ENCODE data around the gene MRPL50. TPM values are rescaled to one million over a fixed set of nuclear protein-coding genes. Genes with fewer than 3 reads are reported as not detected.
"Not testable (repeated sequence)": the region's sequence is repeated elsewhere in the genome, so short reads cannot be mapped to it uniquely, and the experiment has no call there.

Gene MRPL50
- total RNA-seq, 1 donor from 2014 or later, result 14.1 TPM

DNA sequence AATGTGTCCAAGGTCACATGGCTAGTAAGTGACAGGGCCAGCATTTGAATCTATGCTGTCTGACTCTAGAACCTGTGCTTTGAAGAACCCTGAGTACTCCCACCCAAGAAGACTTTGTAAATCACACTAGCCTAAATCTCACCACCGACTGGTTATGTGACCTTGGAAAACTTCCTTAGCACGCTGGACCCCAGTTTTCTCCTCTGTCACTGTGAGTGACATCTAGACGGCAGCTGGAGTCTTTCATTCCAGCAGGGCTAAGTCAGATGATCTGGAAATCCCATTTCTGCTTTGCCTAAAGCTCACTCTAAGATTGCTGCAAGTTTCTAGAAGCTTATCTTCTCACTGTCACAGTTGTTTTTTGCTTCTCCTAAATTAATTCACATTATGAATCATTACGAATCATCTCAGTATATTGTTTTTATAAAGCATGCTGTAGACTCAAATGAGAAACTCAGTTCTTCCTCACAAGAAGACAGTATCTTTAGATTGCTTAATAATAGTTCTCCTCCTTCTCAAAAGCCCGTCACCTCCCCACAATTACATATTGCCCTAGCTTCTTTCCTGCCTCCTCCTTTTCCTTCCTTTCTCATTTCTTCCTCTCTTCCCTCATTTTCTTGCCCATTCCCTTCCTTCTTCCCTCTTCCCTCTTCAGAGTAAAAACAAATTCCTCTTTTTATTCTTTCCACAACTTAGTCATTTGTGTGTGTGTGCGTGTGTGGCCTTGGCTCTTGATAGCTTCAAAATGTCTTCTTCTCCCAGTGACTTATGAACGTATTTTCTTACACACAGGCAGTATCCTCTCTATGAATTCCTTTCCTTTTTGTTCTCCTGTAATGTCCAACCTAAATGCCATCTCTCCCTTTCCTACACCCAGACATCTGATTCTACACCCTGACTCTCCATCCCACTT lies 20.4 kb upstream of the MRPL50 start:
- no peak for DNase-seq (ENCODE audit: low read depth in 2 of 2)

- no peak for DNase-seq (ENCODE audit: low read depth in 2 of 2)
Measured at GRCh38 chr9:101417977-101418376, 19.6 kb upstream of the MRPL50 start.

DNA sequence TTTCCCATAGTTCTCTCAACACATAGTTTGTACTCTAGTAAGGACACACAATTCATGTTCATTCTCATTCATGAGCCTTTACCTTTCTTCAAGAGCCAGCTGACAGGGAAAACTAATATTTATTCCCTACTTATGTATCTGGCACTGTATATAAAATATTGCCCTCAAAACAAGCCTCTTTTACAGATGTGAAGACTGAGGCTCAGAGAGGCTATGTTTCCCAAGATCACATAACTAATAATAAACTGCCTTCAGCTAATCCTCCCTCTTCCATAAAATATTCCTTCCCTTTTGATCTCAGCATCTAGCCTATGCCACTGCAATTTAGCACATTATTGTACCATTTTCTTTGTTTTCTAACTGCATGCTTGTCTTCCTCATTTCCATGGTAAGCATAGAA lies 19.0 kb upstream of the MRPL50 start:
- no peak for DNase-seq (ENCODE audit: low read depth in 2 of 2)

DNA sequence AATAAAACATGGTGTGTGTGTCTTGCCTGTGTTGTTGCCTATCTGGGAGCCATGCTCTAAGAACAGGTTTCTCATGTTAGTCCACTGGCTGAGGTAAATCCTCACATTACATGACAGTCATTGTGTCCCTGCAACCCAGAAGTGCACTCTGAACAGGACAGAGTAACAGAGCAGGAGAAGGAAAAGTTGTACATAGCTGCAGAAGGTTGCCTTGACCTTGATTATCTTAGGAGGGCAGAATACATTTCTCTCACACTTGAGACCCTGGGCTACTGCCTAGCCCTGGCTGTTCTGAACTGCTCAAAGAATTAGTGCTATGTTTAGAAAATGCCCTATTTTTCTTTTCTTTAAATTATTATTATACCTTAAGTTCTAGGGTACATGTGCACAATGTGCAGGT lies 17.2 kb upstream of the MRPL50 start:
- DNase-seq (ENCODE audit: low read depth in 2 of 2), result no peak

- no peak for DNase-seq (ENCODE audit: low read depth in 2 of 2)
Measured at GRCh38 chr9:101414839-101415238, 16.4 kb upstream of the MRPL50 start.

DNA sequence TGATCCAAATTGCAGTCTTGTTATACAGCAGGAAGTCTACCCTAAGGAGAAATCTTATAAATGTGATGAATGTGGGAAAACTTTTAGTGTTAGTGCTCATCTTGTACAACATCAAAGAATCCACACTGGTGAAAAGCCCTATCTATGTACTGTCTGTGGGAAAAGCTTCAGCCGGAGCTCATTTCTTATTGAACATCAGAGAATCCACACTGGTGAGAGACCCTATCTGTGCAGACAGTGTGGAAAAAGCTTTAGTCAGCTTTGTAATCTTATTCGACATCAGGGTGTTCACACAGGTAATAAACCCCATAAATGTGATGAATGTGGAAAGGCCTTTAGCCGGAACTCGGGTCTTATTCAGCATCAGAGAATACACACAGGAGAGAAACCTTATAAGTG lies 10.7 kb upstream of the MRPL50 start:
- DNase-seq (ENCODE audit: low read depth in 2 of 2), result no peak

- no peak for DNase-seq (ENCODE audit: low read depth in 2 of 2)
Measured at GRCh38 chr9:101408374-101409078, 10.1 kb upstream of the MRPL50 start.

DNA sequence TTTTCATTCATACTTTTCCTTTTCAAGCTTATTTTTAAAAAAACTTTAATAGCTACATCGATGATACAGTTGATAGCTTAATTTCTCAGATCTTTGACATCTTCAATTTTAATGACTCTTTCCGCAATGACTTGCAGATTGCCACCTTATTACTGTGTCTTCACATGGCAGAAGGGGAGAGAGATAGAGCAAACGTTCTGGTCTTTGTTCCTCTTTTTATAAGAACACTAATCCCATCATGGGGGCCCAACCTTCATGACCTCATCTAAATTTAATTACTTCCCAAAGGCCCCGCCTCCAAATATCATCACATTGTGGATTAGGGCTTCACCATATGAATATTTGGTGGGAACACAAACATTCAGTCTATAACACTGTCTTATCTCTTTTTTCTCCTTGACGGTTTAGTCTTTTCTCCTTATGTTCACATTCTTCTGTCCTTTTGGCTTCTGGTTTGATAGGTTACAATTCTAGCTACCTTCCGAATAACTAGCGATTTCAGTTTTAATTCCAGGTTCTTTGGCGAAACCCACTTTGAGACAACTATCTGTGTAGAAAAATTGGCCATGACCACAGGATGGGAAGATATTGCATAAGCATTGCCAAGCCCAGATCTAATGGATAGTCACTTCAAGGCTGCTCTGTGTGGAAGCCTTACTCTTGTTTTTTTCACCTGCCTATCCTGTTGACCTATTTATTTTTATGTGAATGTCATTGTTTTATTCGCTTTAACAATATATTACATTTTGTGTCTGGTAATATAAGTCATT lies 5.3 kb upstream of the MRPL50 start:
- no peak for DNase-seq (ENCODE audit: low read depth in 2 of 2)

DNA sequence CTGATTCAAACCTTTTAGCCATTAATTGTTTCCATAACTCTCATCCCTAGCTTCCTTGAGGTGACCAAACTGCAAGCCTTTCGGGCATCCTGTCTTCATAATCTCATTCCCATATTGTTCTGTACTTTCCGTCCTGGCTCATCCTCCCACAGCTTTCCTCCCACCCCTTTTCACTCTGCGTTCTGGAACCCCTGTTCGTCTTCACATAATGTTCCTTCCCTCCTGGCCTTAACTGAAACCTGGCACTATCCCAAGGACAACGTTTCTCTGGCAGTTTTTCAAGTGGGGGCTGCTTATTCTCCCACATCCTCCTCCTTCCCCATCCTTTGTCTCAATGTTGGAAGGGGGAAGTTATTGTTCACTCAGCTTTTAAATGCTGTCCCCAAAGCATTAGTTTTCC lies 1.7 kb upstream of the MRPL50 start:
- peak in 1 of 2 donors; percentile 84 for DNase-seq (ENCODE audit: low read depth in 2 of 2)

DNA sequence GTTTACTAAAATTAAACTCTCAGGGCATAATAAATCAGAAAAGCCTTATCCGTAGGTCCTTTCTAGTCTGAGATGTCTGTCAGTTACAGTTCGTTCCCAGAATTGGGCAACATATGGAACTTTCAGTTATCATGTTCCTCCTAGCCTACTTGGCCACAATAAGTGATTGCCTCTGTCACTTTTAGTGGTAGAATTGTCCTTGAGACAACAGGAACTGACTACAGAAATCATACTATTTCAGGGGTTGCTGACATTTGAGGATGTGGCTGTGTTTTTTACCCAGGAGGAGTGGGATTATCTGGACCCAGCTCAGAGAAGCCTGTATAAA lies 1.2 kb upstream of the MRPL50 start:
- no peak for DNase-seq (ENCODE audit: low read depth in 2 of 2)

- DNase-seq (ENCODE audit: low read depth in 2 of 2), result peak in 1 of 2 donors; percentile 2
Measured at GRCh38 chr9:101398930-101399642, 668 bp upstream of the MRPL50 start.

DNA sequence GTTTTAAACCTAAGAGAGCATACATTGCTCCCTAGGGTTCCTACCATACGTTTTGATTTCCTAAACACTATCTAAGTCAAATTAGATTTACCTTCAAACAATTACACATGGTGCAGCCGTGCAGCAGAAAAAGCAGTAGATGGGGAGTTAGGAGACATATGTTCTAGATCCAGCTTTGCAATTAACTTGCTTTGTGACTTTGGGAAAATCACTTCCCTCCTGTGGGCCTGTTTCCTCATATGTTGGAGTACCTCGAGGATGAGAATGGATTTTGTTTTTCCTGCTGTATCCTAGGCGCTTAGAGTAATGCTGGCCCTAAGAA lies 711 bp downstream of the MRPL50 start:
- no peak for DNase-seq (ENCODE audit: low read depth in 2 of 2)

- DNase-seq (ENCODE audit: low read depth in 2 of 2), result no peak
Measured at GRCh38 chr9:101394687-101395086, 3.7 kb downstream of the MRPL50 start.

DNA sequence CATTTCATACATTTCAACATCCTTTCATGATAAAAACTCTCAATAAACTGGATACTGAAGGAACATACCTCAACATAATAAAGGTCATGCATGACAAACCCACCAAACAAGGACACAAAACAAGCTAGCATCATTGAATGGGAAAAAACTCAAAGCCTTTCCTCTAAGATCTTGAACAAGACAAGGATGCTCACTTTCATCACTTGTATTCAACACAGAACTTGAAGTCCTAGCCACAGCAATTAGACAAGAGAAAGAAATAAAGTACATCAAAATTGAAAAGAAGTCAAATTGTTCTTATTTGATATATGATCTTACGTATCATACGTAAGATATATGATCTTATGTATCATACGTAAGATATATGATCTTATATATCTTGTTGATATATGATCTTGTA lies 5.3 kb downstream of the MRPL50 start:
- DNase-seq (ENCODE audit: low read depth in 2 of 2), result no peak

- DNase-seq (ENCODE audit: low read depth in 2 of 2), result no peak
Measured at GRCh38 chr9:101388507-101388993, 9.9 kb downstream of the MRPL50 start.

DNA sequence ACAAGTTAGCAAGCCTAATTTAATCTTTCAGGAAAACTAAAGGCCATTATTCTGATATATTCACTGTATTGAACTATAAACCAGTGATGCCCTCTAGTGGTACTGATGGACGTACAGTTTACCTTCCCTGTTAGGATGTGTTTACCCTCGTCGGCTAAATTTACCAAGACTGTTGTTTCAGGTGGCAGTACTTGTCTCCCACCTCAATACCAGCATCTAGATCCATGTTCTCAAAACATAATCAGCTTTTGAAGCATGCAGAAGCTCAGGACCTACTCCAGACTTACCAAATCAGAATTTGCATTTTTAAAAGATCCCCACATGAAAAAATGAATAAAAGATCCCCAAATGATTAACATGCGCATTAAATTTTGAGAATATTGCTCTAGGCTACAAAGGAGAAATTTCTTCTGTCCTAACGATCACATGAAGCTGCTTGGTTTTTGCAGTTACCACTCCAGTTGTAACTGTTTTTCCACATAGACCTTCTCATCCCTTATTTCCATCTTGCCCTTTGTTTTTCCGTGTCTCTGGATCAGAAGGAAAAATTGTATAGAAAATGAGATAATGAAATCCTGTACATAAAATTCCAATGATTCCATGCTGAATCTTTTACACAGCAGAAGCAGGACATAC lies 10.4 kb downstream of the MRPL50 start:
- DNase-seq (ENCODE audit: low read depth in 2 of 2), result peak; percentile 31 to 54

GRCh38 chr9:101384873-101385536 lies 13.4 kb downstream of the MRPL50 start, which contains the start of gene BAAT:
Gene BAAT, minus strand, starts transcription at chr9:101385006. Its CDS starts 13,602 bp downstream, at chr9:101371404.
- DNase-seq (ENCODE audit: low read depth in 2 of 2), result not testable (repeated sequence)

GRCh38 chr9:101383361-101383760 lies 15.1 kb downstream of the MRPL50 start:
- DNase-seq (ENCODE audit: low read depth in 2 of 2), result no peak

DNA sequence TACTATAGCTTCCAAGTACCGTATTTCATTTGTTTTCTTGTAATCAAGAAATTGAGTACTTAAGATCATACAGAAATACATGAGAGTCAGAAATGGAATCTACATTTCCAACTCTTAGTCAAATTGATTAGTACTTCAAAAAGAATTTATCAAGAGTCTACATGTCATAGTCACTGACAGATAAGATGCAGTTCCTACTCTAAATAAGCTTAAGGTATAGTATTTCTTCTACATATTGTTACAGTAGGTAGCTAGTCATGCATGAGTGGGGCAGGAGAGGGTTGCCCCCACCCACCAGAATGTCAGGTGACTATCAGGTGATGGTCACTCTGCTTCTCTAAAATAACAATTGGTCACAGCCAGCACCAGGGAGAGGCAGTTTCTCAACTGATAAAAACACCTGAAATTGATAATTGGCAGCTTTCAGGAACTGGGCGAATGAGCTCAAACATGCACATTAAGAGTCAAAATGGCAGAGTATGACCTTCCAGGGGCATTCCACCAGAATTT lies 16.5 kb downstream of the MRPL50 start:
- no peak for DNase-seq (ENCODE audit: low read depth in 2 of 2)

DNA sequence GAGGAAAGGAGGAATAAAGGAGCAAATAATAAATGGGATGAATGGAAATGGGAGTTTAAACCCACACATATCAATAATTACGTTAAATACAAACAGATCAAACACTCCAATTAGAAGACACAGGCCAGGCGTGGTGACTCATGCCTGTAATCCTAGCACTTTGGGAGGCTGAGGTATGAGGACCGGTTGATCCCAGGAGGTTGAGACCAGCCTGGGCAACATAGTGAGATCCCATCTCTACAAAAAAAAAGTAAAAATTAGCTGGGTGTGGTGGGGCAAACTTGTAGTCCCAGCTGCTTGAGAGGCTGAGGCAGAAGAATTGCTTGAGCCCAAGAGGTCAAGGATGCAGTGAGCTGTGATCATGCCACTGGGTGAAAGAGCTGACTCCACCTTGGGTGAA lies 17.3 kb downstream of the MRPL50 start:
- no peak for DNase-seq (ENCODE audit: low read depth in 2 of 2)
